ENCODE results near the gene GSK3A. TPM values are rescaled to one million over a fixed set of nuclear protein-coding genes. Genes with fewer than 3 reads are reported as not detected.

Gene GSK3A
- total and polyA plus RNA-seq, 9 of the 15 experiments (the other 6 are each of a cell fraction or from before 2014, with no cell fraction given), result 0.62 to 90.7 (median 33.3) TPM

DNA sequence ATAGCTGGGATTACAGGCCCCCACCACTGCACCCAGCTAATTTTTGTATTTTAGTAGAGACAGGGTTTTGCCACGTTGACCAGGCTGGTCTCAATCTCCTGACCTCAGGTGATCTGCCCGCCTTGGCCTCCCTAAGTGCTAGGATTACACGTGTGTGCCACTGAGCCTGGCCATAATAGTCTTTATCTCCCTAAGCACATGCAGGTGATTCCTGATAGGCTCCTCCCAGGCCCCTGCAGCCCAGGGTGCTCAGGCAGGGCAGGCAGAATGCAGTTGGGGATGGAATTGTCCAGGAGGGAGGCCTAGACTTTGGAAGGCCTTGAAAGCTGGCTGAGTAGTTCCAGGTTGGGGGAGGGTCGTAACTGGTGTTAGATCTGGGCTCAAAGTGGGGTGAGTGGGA lies 13.8 kb downstream of the GSK3A start (continued):
- TF ChIP-seq, protein P1, sequence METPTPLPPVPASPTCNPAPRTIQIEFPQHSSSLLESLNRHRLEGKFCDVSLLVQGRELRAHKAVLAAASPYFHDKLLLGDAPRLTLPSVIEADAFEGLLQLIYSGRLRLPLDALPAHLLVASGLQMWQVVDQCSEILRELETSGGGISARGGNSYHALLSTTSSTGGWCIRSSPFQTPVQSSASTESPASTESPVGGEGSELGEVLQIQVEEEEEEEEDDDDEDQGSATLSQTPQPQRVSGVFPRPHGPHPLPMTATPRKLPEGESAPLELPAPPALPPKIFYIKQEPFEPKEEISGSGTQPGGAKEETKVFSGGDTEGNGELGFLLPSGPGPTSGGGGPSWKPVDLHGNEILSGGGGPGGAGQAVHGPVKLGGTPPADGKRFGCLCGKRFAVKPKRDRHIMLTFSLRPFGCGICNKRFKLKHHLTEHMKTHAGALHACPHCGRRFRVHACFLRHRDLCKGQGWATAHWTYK (CRISPR knock-in tag; IDR thresholded peaks at IDR 0.05), result no peak
- TF ChIP-seq, protein P2, sequence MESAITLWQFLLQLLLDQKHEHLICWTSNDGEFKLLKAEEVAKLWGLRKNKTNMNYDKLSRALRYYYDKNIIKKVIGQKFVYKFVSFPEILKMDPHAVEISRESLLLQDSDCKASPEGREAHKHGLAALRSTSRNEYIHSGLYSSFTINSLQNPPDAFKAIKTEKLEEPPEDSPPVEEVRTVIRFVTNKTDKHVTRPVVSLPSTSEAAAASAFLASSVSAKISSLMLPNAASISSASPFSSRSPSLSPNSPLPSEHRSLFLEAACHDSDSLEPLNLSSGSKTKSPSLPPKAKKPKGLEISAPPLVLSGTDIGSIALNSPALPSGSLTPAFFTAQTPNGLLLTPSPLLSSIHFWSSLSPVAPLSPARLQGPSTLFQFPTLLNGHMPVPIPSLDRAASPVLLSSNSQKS (CRISPR knock-in tag; IDR thresholded peaks at IDR 0.05), result no peak
- TF ChIP-seq PHB (CRISPR knock-in tag; IDR thresholded peaks at IDR 0.05) (no peak), HOXB6 (CRISPR knock-in tag; IDR thresholded peaks at IDR 0.05; ENCODE audit: borderline replicate concordance) (no peak), RHOXF2B (CRISPR knock-in tag; conservative IDR thresholded peaks at IDR 0.05) (no peak), TCF7L2 (IDR thresholded peaks at IDR 0.05; ENCODE audit: low read depth, low read length) (no peak), ZNF24 (IDR thresholded peaks at IDR 0.05) (no peak), SIX5 (IDR thresholded peaks at IDR 0.05; ENCODE audit: borderline replicate concordance in 1 of 2, insufficient read depth in 1 of 2, low read depth in 1 of 2, low read length in 2 of 2) (no peak), PTRF (tag; IDR thresholded peaks at IDR 0.05) (no peak), ESRRB (CRISPR knock-in tag; IDR thresholded peaks at IDR 0.05; ENCODE audit: borderline replicate concordance) (no peak), SP2 (IDR thresholded peaks at IDR 0.05; ENCODE audit: extremely low read depth, low read depth, low read length, poor library complexity, severe bottlenecking) (no peak), DNMT1 (IDR thresholded peaks at IDR 0.05) (no peak), IFI16 (CRISPR knock-in tag; IDR thresholded peaks at IDR 0.05) (no peak), FIP1L1 (IDR thresholded peaks at IDR 0.05; ENCODE audit: low read depth, low read length, poor library complexity, severe bottlenecking) (no peak)
- TF ChIP-seq, protein P3, sequence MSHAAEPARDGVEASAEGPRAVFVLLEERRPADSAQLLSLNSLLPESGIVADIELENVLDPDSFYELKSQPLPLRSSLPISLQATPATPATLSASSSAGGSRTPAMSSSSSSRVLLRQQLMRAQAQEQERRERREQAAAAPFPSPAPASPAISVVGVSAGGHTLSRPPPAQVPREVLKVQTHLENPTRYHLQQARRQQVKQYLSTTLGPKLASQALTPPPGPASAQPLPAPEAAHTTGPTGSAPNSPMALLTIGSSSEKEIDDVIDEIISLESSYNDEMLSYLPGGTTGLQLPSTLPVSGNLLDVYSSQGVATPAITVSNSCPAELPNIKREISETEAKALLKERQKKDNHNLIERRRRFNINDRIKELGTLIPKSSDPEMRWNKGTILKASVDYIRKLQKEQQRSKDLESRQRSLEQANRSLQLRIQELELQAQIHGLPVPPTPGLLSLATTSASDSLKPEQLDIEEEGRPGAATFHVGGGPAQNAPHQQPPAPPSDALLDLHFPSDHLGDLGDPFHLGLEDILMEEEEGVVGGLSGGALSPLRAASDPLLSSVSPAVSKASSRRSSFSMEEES (CRISPR knock-in tag; IDR thresholded peaks at IDR 0.05), result no peak
- TF ChIP-seq, protein P4, sequence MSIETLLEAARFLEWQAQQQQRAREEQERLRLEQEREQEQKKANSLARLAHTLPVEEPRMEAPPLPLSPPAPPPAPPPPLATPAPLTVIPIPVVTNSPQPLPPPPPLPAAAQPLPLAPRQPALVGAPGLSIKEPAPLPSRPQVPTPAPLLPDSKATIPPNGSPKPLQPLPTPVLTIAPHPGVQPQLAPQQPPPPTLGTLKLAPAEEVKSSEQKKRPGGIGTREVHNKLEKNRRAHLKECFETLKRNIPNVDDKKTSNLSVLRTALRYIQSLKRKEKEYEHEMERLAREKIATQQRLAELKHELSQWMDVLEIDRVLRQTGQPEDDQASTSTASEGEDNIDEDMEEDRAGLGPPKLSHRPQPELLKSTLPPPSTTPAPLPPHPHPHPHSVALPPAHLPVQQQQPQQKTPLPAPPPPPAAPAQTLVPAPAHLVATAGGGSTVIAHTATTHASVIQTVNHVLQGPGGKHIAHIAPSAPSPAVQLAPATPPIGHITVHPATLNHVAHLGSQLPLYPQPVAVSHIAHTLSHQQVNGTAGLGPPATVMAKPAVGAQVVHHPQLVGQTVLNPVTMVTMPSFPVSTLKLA (conservative IDR thresholded peaks at IDR 0.05), result peak; percentile 36 to 45; a peak in 3 of 4 replicates
- TF ChIP-seq, protein P5, sequence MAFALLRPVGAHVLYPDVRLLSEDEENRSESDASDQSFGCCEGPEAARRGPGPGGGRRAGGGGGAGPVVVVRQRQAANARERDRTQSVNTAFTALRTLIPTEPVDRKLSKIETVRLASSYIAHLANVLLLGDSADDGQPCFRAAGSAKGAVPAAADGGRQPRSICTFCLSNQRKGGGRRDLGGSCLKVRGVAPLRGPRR (CRISPR knock-in tag; IDR thresholded peaks at IDR 0.05), result no peak
- TF ChIP-seq, protein P6, sequence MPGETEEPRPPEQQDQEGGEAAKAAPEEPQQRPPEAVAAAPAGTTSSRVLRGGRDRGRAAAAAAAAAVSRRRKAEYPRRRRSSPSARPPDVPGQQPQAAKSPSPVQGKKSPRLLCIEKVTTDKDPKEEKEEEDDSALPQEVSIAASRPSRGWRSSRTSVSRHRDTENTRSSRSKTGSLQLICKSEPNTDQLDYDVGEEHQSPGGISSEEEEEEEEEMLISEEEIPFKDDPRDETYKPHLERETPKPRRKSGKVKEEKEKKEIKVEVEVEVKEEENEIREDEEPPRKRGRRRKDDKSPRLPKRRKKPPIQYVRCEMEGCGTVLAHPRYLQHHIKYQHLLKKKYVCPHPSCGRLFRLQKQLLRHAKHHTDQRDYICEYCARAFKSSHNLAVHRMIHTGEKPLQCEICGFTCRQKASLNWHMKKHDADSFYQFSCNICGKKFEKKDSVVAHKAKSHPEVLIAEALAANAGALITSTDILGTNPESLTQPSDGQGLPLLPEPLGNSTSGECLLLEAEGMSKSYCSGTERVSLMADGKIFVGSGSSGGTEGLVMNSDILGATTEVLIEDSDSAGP (CRISPR knock-in tag; IDR thresholded peaks at IDR 0.05), result no peak
- TF ChIP-seq, protein P7, sequence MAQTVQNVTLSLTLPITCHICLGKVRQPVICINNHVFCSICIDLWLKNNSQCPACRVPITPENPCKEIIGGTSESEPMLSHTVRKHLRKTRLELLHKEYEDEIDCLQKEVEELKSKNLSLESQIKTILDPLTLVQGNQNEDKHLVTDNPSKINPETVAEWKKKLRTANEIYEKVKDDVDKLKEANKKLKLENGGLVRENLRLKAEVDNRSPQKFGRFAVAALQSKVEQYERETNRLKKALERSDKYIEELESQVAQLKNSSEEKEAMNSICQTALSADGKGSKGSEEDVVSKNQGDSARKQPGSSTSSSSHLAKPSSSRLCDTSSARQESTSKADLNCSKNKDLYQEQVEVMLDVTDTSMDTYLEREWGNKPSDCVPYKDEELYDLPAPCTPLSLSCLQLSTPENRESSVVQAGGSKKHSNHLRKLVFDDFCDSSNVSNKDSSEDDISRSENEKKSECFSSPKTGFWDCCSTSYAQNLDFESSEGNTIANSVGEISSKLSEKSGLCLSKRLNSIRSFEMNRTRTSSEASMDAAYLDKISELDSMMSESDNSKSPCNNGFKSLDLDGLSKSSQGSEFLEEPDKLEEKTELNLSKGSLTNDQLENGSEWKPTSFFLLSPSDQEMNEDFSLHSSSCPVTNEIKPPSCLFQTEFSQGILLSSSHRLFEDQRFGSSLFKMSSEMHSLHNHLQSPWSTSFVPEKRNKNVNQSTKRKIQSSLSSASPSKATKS (CRISPR knock-in tag; IDR thresholded peaks at IDR 0.05), result no peak
